A549 (cell line): ENCODE results near the gene RNASEH1. TPM values are rescaled to one million over a fixed set of nuclear protein-coding genes. Genes with fewer than 3 reads are reported as not detected.

ENCODE experiments used
- ATAC-seq, 2 experiments: fragments of 200-7000 bp in 1 of 2; fragments of >200 bp in 1 of 2; cut with Nextera tagmentation in 1 of 2; cut with Tn5 transposase in 1 of 2; 3 replicates each; pipeline versions ENCODE4 v1.8.0 to v1.9.1; 2018 to 2020; ENCODE audit warnings: mild to moderate bottlenecking in 1 of 2, moderate library complexity in 1 of 2
- CTCF ChIA-PET: fragments of 300-600 bp; sonication (Branson Sonifier 250); formaldehyde crosslinking; extraction: SDS; loops from one replicate; lab custom pipeline; 2021; ENCODE audit warnings: antibody characterized with exemption, inconsistent platforms; lab: Yijun Ruan, JAX
- POLR2A ChIA-PET: fragments of 350-600 bp; formaldehyde crosslinking; extraction: SDS; loops from one replicate; lab custom pipeline; 2021; ENCODE audit warnings: antibody characterized with exemption, inconsistent platforms; lab: Yijun Ruan, JAX
- DNase-seq, 2 experiments: peaks; one replicate each; pipeline versions ENCODE4 v3.0.0 to v3.0.0-alpha.2; 2011 to 2016; ENCODE audit warnings: low read depth in 1 of 2, low spot score in 1 of 2
- FAIRE-seq: peaks from 2 replicates; lab custom pipeline; 2011; peaks lifted over from hg19 to GRCh38; lab: Jason Lieb, UNC
- H3K27ac ChIP-seq, 2 experiments: fragments of >200 bp; sonication (Bioruptor Twin); formaldehyde crosslinking; 3 replicates each; pipeline ENCODE4 v1.5.1; 2016 to 2017
- H3K4me1 ChIP-seq: fragments of >200 bp; sonication (Bioruptor Twin); formaldehyde crosslinking; 3 replicates; pipeline ENCODE4 v1.6.1; 2016
- H3K4me2 ChIP-seq: fragments of >200 bp; sonication (Bioruptor Twin); formaldehyde crosslinking; 3 replicates; pipeline ENCODE4 v1.6.1; 2016
- H3K4me3 ChIP-seq: fragments of >200 bp; sonication (Bioruptor Twin); formaldehyde crosslinking; 3 replicates; pipeline ENCODE4 v1.5.1; 2016
- H3K9me3 ChIP-seq: fragments of >200 bp; sonication (Bioruptor Twin); formaldehyde crosslinking; 3 replicates; pipeline ENCODE4 v1.6.1; 2016
- CBX8 ChIP-seq: fragments of 200-600 bp; sonication (generic); IDR thresholded peaks from 2 replicates; pipeline ENCODE4 v1.6.1; 2016
- CEBPB ChIP-seq, 2 experiments: fragments of >200 bp in 1 of 2; sonication (Bioruptor Twin) in 1 of 2; formaldehyde crosslinking in 1 of 2; IDR thresholded peaks; 2 replicates each; pipeline ENCODE4 v1.6.1; 2012 to 2016
- CHD2 ChIP-seq: fragments of 150-350 bp; IDR thresholded peaks from 2 replicates; pipeline ENCODE4 v1.6.1; 2014; ENCODE audit warnings: low read length; ENCODE audit not compliant: partially characterized antibody
- CHD4 ChIP-seq: fragments of 200-600 bp; sonication (generic); IDR thresholded peaks from 2 replicates; pipeline ENCODE4 v1.6.1; 2016; ENCODE audit warnings: antibody characterized with exemption, mild to moderate bottlenecking, borderline replicate concordance
- FOSB ChIP-seq: fragments of 250-450 bp; sonication (Bioruptor Pico); IDR thresholded peaks from 2 replicates; pipeline ENCODE4 v1.5.0; 2020; ENCODE audit warnings: mild to moderate bottlenecking, moderate library complexity
- HOXA7 ChIP-seq: fragments of 250-450 bp; sonication (Bioruptor Pico); IDR thresholded peaks from 2 replicates; pipeline ENCODE4 v1.5.0; 2020; ENCODE audit warnings: mild to moderate bottlenecking, moderate library complexity
- HOXB5 ChIP-seq: fragments of 250-450 bp; sonication (Bioruptor Pico); IDR thresholded peaks from 2 replicates; pipeline ENCODE4 v1.5.0; 2020; ENCODE audit warnings: mild to moderate bottlenecking, moderate library complexity
- JUN ChIP-seq, 2 experiments: fragments of >200 bp; sonication (Bioruptor Twin); formaldehyde crosslinking; IDR thresholded peaks; 2 replicates in 1 of 2; 3 replicates in 1 of 2; pipeline ENCODE4 v1.6.1; 2016 to 2017
- KDM5A ChIP-seq: fragments of 200-600 bp; sonication (generic); IDR thresholded peaks from 2 replicates; pipeline ENCODE4 v1.6.1; 2016; ENCODE audit warnings: antibody characterized with exemption, mild to moderate bottlenecking
- MAFK ChIP-seq: fragments of 450-650 bp; IDR thresholded peaks from 2 replicates; pipeline ENCODE4 v1.6.1; 2014; ENCODE audit not compliant: partially characterized antibody
- MYC ChIP-seq: IDR thresholded peaks from 2 replicates; pipeline ENCODE4 v1.6.1; 2012; ENCODE audit warnings: mild to moderate bottlenecking, inconsistent platforms, low read length, improper control_type of control experiment, borderline replicate concordance
- NR3C1 ChIP-seq: fragments of >200 bp; sonication (Bioruptor Twin); formaldehyde crosslinking; IDR thresholded peaks from 3 replicates; pipeline ENCODE4 v1.6.1; 2017
- POLR2AphosphoS2 ChIP-seq: conservative IDR thresholded peaks from 2 replicates; pipeline ENCODE4 v1.6.1; 2012; ENCODE audit warnings: low read length, improper control_type of control experiment, inconsistent platforms
- RAD21 ChIP-seq, 2 experiments: fragments of >200 bp in 1 of 2; sonication (Bioruptor Twin) in 1 of 2; formaldehyde crosslinking in 1 of 2; IDR thresholded peaks in 1 of 2; conservative IDR thresholded peaks in 1 of 2; 2 replicates in 1 of 2; 3 replicates in 1 of 2; pipeline ENCODE4 v1.6.1; 2012 to 2018; ENCODE audit warnings: inconsistent platforms in 1 of 2
- RCOR1 ChIP-seq: fragments of 150-350 bp; IDR thresholded peaks from 2 replicates; pipeline ENCODE4 v1.6.1; 2014; ENCODE audit warnings: antibody characterized with exemption, low read length, low read depth
- RFX5 ChIP-seq: fragments of 450-650 bp; IDR thresholded peaks from 2 replicates; pipeline ENCODE4 v1.7.1; 2014; ENCODE audit warnings: antibody characterized with exemption, mild to moderate bottlenecking, moderate library complexity
- TFCP2L1 ChIP-seq: fragments of 250-450 bp; sonication (Bioruptor Pico); IDR thresholded peaks from 2 replicates; pipeline ENCODE4 v1.5.0; 2021; ENCODE audit warnings: mild to moderate bottlenecking
- TP53 ChIP-seq: fragments of 250-450 bp; sonication (Bioruptor Pico); IDR thresholded peaks from 2 replicates; pipeline ENCODE4 v1.5.0; 2021; ENCODE audit warnings: mild to moderate bottlenecking, moderate library complexity
- ZSCAN20 ChIP-seq: fragments of 250-450 bp; sonication (Bioruptor Pico); IDR thresholded peaks from 2 replicates; pipeline ENCODE4 v1.8.0; 2022; ENCODE audit warnings: mild to moderate bottlenecking, moderate library complexity
- WGBS: methylation state at CpG from one replicate; pipeline ENCODE4 v1.1.6; 2017; ENCODE audit errors: missing lambda C conversion rate; 5-methylcytosine and 5-hydroxymethylcytosine counted together
- polyA plus RNA-seq, 4 experiments: library from polyadenylated mRNA; depleted of rRNA in 3 of 4; stranded (reverse); fragments of >200 nt; fragmentation: RNase III in 1 of 4; extraction: RNeasy Plus Mini Kit Qiagen cat#74134 plus additional on column Dnase treatment in 1 of 4; gene quantifications; 2 replicates in 3 of 4; 3 replicates in 1 of 4; pipeline ENCODE4 v1.2.3, GENCODE V29; 2011 to 2017
- TF ChIP-seq, protein P1 (sequence below): fragments of >200 bp; sonication (Bioruptor Twin); formaldehyde crosslinking; IDR thresholded peaks from 3 replicates; pipeline ENCODE4 v1.5.1; 2016
- TF ChIP-seq, protein P2 (sequence below): fragments of 450-650 bp; IDR thresholded peaks from 2 replicates; pipeline ENCODE4 v1.6.1; 2014; ENCODE audit warnings: antibody characterized with exemption
- TF ChIP-seq, protein P3 (sequence below): fragments of 150-350 bp; IDR thresholded peaks from 2 replicates; pipeline ENCODE4 v1.6.1; 2014; ENCODE audit warnings: low read depth, mild to moderate bottlenecking, low read length
- TF ChIP-seq, protein P4 (sequence below): fragments of >200 bp; sonication (Bioruptor Twin); formaldehyde crosslinking; IDR thresholded peaks from 2 replicates; pipeline ENCODE4 v1.6.1; 2016
- TF ChIP-seq, protein P5 (sequence below): IDR thresholded peaks from 2 replicates; pipeline ENCODE4 v1.6.1; 2012; ENCODE audit warnings: low read depth, borderline replicate concordance

RNASEH1 gene
- polyA plus RNA-seq, 2 of the 4 experiments (the other 2 are of a cell fraction), result 54.3 to 55.3 TPM

DNA sequence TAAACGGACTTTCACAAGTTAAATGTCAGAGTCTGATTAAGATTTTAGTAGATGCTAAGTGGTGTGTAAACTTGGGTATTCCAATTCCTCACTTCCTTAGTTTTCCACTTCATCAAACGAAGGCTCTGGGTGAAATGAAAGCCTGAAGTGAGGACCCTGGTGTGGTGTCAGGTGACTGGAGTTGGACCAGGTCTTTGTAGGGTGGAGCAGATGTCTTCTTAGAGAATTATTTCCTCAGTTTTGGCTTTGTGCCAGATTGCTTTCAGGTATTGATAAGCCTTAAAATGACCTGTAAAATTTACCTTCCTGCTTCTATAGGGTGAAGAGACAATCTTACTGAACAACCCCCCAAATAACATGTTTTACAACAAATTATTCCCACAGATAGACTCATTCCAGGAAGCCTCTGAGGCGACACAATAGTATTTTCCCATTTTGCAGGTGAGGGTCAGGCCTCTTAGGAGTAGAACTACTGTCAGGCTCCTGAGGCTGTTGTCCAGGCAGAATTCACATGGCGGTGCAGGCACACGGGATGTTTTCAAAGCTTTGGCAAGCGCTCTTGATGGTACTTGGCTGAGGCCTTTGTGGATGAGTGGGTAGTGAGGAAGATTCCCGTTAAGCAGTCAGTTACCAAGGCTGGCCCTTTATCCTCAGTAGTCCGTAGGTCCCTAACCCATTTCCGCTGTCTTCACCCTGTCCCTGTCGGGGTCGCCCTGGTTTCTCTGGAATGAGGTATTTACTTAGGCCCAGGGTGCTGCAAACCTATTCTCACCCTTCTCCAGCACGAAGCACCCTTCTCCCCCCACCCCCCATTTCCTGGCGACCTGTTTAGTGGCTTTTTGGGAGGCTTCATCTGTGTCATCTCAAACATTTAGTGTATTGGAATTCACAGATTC lies 23.5 kb upstream of the RNASEH1 start:
- Histone ChIP-seq H3K9me3 (no peaks in the 10 kb centered on the region), H3K4me2 (no peak overlapping the region), H3K4me1 (peaks cover 69% of the 10 kb centered on the region), H3K4me3 (no peak overlapping the region), H3K27ac (no peak overlapping the region)
- ATAC-seq, result no peak; a peak in 1 of 6 replicates
- ChIA-PET POLR2A (interaction anchor here (1.0 to 3.5 kb wide), 2 partner anchors 23 to 24 kb away, joined by 3 to 10 read pairs; partner anchors contain the start of gene RNASEH1), CTCF (no interaction called here)
- no peak for DNase-seq
- 88% methylated on average over 13 of the region's 13 CpGs for WGBS
- TF ChIP-seq CHD4 (no peak), KDM5A (no peak), TFCP2L1 (CRISPR knock-in tag) (0 out of 2 replicates have a peak, but pooled peaks have one; percentile 48), HOXB5 (no peak), POLR2AphosphoS2 (peak; percentile 24), CBX8 (no peak), FOSB (CRISPR knock-in tag) (0 out of 2 replicates have a peak, but pooled peaks have one; percentile 57), JUN (IDR thresholded peaks at IDR 0.05) (0 out of 5 replicates have a peak, but pooled peaks of 1 of the 2 experiments have one; percentile 26), CEBPB (IDR thresholded peaks at IDR 0.05) (no peak), HOXA7 (CRISPR knock-in tag) (peak; percentile 91), RCOR1 (no peak)
- FAIRE-seq, result no peak

DNA sequence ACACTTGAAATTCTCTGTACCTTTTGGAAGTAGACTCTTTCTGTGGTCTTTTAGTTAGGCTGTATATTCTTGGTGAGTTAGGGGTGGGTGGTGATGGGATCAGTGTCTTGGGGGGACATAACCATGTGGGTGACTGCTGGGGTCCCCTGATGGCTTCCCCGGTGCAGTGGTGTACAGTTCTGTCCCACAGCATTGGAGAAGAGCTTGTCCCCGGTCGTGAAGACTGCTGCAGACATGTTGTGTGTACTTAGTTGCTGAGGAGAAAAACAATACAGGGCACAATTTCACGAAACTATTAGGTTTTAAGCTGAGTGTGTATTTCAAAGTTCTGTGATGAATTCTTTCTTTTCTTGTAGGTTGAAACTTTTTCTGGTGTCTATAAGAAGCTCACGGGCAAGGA lies 22.3 kb upstream of the RNASEH1 start:
- Histone ChIP-seq H3K4me3 (no peak overlapping the region), H3K4me1 (peaks cover 59% of the 10 kb centered on the region), H3K9me3 (no peaks in the 10 kb centered on the region), H3K27ac (no peak overlapping the region), H3K4me2 (no peak overlapping the region)
- no peak for DNase-seq
- TF ChIP-seq, protein P1, sequence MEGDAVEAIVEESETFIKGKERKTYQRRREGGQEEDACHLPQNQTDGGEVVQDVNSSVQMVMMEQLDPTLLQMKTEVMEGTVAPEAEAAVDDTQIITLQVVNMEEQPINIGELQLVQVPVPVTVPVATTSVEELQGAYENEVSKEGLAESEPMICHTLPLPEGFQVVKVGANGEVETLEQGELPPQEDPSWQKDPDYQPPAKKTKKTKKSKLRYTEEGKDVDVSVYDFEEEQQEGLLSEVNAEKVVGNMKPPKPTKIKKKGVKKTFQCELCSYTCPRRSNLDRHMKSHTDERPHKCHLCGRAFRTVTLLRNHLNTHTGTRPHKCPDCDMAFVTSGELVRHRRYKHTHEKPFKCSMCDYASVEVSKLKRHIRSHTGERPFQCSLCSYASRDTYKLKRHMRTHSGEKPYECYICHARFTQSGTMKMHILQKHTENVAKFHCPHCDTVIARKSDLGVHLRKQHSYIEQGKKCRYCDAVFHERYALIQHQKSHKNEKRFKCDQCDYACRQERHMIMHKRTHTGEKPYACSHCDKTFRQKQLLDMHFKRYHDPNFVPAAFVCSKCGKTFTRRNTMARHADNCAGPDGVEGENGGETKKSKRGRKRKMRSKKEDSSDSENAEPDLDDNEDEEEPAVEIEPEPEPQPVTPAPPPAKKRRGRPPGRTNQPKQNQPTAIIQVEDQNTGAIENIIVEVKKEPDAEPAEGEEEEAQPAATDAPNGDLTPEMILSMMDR, result no peak
- no peak for TF ChIP-seq CHD2
- TF ChIP-seq, protein P2, sequence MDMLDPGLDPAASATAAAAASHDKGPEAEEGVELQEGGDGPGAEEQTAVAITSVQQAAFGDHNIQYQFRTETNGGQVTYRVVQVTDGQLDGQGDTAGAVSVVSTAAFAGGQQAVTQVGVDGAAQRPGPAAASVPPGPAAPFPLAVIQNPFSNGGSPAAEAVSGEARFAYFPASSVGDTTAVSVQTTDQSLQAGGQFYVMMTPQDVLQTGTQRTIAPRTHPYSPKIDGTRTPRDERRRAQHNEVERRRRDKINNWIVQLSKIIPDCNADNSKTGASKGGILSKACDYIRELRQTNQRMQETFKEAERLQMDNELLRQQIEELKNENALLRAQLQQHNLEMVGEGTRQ, result no peak
- no peak for TF ChIP-seq CBX8
- no peak for TF ChIP-seq RFX5
- TF ChIP-seq, protein P3, sequence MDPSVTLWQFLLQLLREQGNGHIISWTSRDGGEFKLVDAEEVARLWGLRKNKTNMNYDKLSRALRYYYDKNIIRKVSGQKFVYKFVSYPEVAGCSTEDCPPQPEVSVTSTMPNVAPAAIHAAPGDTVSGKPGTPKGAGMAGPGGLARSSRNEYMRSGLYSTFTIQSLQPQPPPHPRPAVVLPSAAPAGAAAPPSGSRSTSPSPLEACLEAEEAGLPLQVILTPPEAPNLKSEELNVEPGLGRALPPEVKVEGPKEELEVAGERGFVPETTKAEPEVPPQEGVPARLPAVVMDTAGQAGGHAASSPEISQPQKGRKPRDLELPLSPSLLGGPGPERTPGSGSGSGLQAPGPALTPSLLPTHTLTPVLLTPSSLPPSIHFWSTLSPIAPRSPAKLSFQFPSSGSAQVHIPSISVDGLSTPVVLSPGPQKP, result no peak
- TF ChIP-seq RCOR1, result no peak
- TF ChIP-seq, protein P4, sequence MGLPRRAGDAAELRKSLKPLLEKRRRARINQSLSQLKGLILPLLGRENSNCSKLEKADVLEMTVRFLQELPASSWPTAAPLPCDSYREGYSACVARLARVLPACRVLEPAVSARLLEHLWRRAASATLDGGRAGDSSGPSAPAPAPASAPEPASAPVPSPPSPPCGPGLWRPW, result no peak
- TF ChIP-seq, protein P5, sequence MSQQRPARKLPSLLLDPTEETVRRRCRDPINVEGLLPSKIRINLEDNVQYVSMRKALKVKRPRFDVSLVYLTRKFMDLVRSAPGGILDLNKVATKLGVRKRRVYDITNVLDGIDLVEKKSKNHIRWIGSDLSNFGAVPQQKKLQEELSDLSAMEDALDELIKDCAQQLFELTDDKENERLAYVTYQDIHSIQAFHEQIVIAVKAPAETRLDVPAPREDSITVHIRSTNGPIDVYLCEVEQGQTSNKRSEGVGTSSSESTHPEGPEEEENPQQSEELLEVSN, result no peak
- TF ChIP-seq HOXB5, result no peak
- TF ChIP-seq RAD21 (conservative IDR thresholded peaks at IDR 0.05 in 1 of 2, IDR thresholded peaks at IDR 0.05 in 1 of 2), result no peak
- no peak for TF ChIP-seq NR3C1
- TF ChIP-seq ZSCAN20 (CRISPR knock-in tag), result no peak
- no peak for TF ChIP-seq TP53
- no peak for TF ChIP-seq MYC
- no peak for TF ChIP-seq MAFK
- ATAC-seq, result no peak
- ChIA-PET POLR2A (interaction anchor here (0.5 to 2.6 kb wide), 3 partner anchors 12 to 23 kb away, joined by 3 to 16 read pairs (median 15); partner anchors contain the start of gene RNASEH1), CTCF (interaction anchor here (0.9 to 1.0 kb wide), 2 partner anchors 13 to 44 kb away, joined by 3 read pairs; no protein-coding TSS in a partner anchor)
- WGBS, result 90% methylated on average over 5 of the region's 5 CpGs
- FAIRE-seq, result no peak
